GM12878 (cell line): ENCODE data around the gene NRXN3. TPM values are rescaled to one million over a fixed set of nuclear protein-coding genes. Genes with fewer than 3 reads are reported as not detected.

Source experiments
- ATAC-seq: fragments of 200-7000 bp; cut with Tn5 transposase; 3 replicates; pipeline ENCODE4 v1.9.1; 2020; ENCODE audit warnings: mild to moderate bottlenecking, moderate library complexity
- BruUV-seq: library from RNA; stranded (reverse); fragments of 400-500 nt; replicated peaks from 2 replicates; lab custom pipeline; 2021; lab: Mats Ljungman, UMichigan
- CTCF ChIA-PET: fragments of 300-600 bp; sonication (Branson Sonifier 250); formaldehyde crosslinking; extraction: SDS; loops from one replicate; lab custom pipeline; 2021; ENCODE audit warnings: inconsistent platforms; lab: Yijun Ruan, JAX
- POLR2A ChIA-PET: fragments of 350-600 bp; formaldehyde crosslinking; extraction: SDS; loops from one replicate; lab custom pipeline; 2021; ENCODE audit warnings: inconsistent platforms; lab: Charles Lee
- RAD21 ChIA-PET: fragments of 300-600 bp; sonication (Branson Sonifier 250); formaldehyde crosslinking; loops from one replicate; lab custom pipeline; 2023; ENCODE audit warnings: antibody characterized with exemption; ENCODE audit not compliant: unreplicated experiment; lab: Charles Lee
- SMC1A ChIA-PET: fragments of 300-600 bp; sonication (Branson Sonifier 250); formaldehyde crosslinking; loops from one replicate; lab custom pipeline; 2023; ENCODE audit not compliant: unreplicated experiment, uncharacterized antibody; lab: Charles Lee
- DNase-seq: peaks from one replicate; pipeline ENCODE4 v3.0.0-alpha.2; 2011; ENCODE audit warnings: low read depth, low spot score
- FAIRE-seq: peaks from 3 replicates; lab custom pipeline; 2011; peaks lifted over from hg19 to GRCh38; lab: Jason Lieb, UNC
- H2AFZ ChIP-seq: 2 replicates; pipeline ENCODE4 v1.6.0; 2011; ENCODE audit warnings: low read depth, low read length, control low read depth; ENCODE audit not compliant: control insufficient read depth
- H3K27ac ChIP-seq: 2 replicates; pipeline ENCODE4 v1.5.1; 2011; ENCODE audit warnings: control low read depth; ENCODE audit not compliant: control insufficient read depth, insufficient read depth
- H3K27me3 ChIP-seq, 2 experiments: replicated peaks in 1 of 2; 2 replicates each; pipeline versions ENCODE4 v1.6.0 to v1.6.1; 2011; ENCODE audit warnings: low read length in 1 of 2; ENCODE audit not compliant: control insufficient read depth in 2 of 2, insufficient read depth in 2 of 2
- H3K36me3 ChIP-seq, 2 experiments: 2 replicates each; pipeline ENCODE4 v1.5.1; 2011; ENCODE audit warnings: low read length in 1 of 2; ENCODE audit not compliant: control insufficient read depth in 2 of 2, insufficient read depth in 2 of 2
- H3K4me1 ChIP-seq: 2 replicates; pipeline ENCODE4 v1.6.1; 2011; ENCODE audit warnings: mild to moderate bottlenecking, low read length, moderate library complexity, mixed read lengths; ENCODE audit not compliant: control insufficient read depth, insufficient read depth
- H3K4me2 ChIP-seq: 2 replicates; pipeline ENCODE4 v1.6.0; 2011; ENCODE audit warnings: control low read depth; ENCODE audit not compliant: control insufficient read depth, insufficient read depth
- H3K4me3 ChIP-seq: fragments of 200-600 bp; sonication (generic); 2 replicates; pipeline ENCODE4 v1.5.1; 2016
- H3K79me2 ChIP-seq: 2 replicates; pipeline ENCODE4 v1.6.0; 2011; ENCODE audit warnings: low read length; ENCODE audit not compliant: control insufficient read depth, insufficient read depth
- H3K9ac ChIP-seq: 2 replicates; pipeline ENCODE4 v1.8.0; 2011; ENCODE audit warnings: low read length, control low read depth, mixed read lengths; ENCODE audit not compliant: control insufficient read depth, insufficient read depth
- H3K9me3 ChIP-seq: replicated peaks from 3 replicates; pipeline ENCODE4 v1.5.1; 2011; ENCODE audit warnings: mild to moderate bottlenecking, low read length; ENCODE audit not compliant: control insufficient read depth, insufficient read depth
- H4K20me1 ChIP-seq: 2 replicates; pipeline ENCODE4 v1.6.0; 2011; ENCODE audit not compliant: control insufficient read depth, insufficient read depth
- CBX3 ChIP-seq: fragments of 200-600 bp; sonication (generic); IDR thresholded peaks from 2 replicates; pipeline ENCODE4 v1.6.1; 2016; ENCODE audit warnings: low read depth, borderline replicate concordance
- CREB1 ChIP-seq: IDR thresholded peaks from 2 replicates; pipeline ENCODE4 v1.6.1; 2012; ENCODE audit warnings: low read depth, mild to moderate bottlenecking, inconsistent platforms
- MYB ChIP-seq: fragments of 150-350 bp; IDR thresholded peaks from 2 replicates; pipeline ENCODE4 v1.6.1; 2014; ENCODE audit warnings: mild to moderate bottlenecking, low read depth, low read length, borderline replicate concordance
- MYC ChIP-seq: IDR thresholded peaks from 2 replicates; pipeline ENCODE4 v1.6.1; 2011; ENCODE audit warnings: mild to moderate bottlenecking, low read length, moderate library complexity, inconsistent platforms; ENCODE audit not compliant: insufficient read depth, insufficient replicate concordance, insufficient read length, severe bottlenecking
- POLR2AphosphoS5 ChIP-seq: IDR thresholded peaks from 2 replicates; pipeline ENCODE4 v1.6.1; 2011; ENCODE audit warnings: mild to moderate bottlenecking, low read length, inconsistent platforms
- RELA ChIP-seq: fragments of 450-650 bp; IDR thresholded peaks from 2 replicates; pipeline ENCODE4 v1.8.0; 2014; ENCODE audit warnings: borderline replicate concordance; ENCODE audit not compliant: partially characterized antibody
- RFX5 ChIP-seq: IDR thresholded peaks from 2 replicates; pipeline ENCODE4 v1.6.1; 2011; ENCODE audit warnings: low read depth, low read length, improper control_type of control experiment
- SRF ChIP-seq, 2 experiments: IDR thresholded peaks; 2 replicates each; pipeline ENCODE4 v1.6.1; 2011; ENCODE audit warnings: low read depth in 2 of 2, low read length in 2 of 2, mild to moderate bottlenecking in 1 of 2, moderate library complexity in 1 of 2
- TBL1XR1 ChIP-seq: IDR thresholded peaks from 2 replicates; pipeline ENCODE4 v1.6.1; 2012; ENCODE audit warnings: low read depth, low read length, improper control_type of control experiment
- WGBS: methylation state at CpG from one replicate; pipeline ENCODE4 v1.1.6; 2016; ENCODE audit warnings: low lambda C conversion rate; ENCODE audit not compliant: insufficient replicate concordance, insufficient coverage; ENCODE audit errors: missing lambda C conversion rate; 5-methylcytosine and 5-hydroxymethylcytosine counted together
- in situ Hi-C: fragments of 300-500 bp; cut with MboI; formaldehyde crosslinking; loops from 9 replicates; pipeline ENCODE4 v1.14.3; 2018; ENCODE audit warnings: mixed read lengths
- intact Hi-C: fragments of 100-400 bp; cut with micrococcal nuclease; formaldehyde crosslinking; loops from one replicate; pipeline ENCODE4 v1.14.2; 2022; ENCODE audit not compliant: unreplicated experiment
- polyA plus RNA-seq, 11 experiments: library from polyadenylated mRNA; depleted of rRNA in 4 of 11; unstranded in 6 of 11; stranded (reverse) in 5 of 11; fragments of >200 nt; fragmentation: Nextera tagmentation in 4 of 11; fragmentation: Illumina TruSeq in 1 of 11; extraction: Ambion mirVana in 4 of 11; extraction: Trizol in 1 of 11; gene quantifications; 1 replicate in 1 of 11; 2 replicates in 10 of 11; pipeline versions ENCODE4 v1.2.1 to v1.2.3, GENCODE V29; 2011 to 2016; ENCODE audit warnings: inconsistent platforms in 2 of 11, missing spikeins in 2 of 11, low read depth in 1 of 11
- total RNA-seq, 4 experiments: library from RNA; depleted of rRNA in 3 of 4; stranded (reverse); fragments of >200 nt in 3 of 4; fragmentation: Illumina TruSeq in 1 of 4; extraction: Trizol in 1 of 4; gene quantifications; 2 replicates each; pipeline versions ENCODE4 v1.2.1 to v1.2.3, GENCODE V29; 2013 to 2021
- TF ChIP-seq, protein P1 (sequence below): fragments of 450-650 bp; IDR thresholded peaks from 2 replicates; pipeline ENCODE4 v1.6.1; 2018; ENCODE audit warnings: borderline replicate concordance, mild to moderate bottlenecking; ENCODE audit not compliant: partially characterized antibody
- TF ChIP-seq, protein P2 (sequence below): IDR thresholded peaks from 2 replicates; pipeline ENCODE4 v1.6.1; 2012; ENCODE audit warnings: low read depth, low read length, improper control_type of control experiment
- TF ChIP-seq, protein P3 (sequence below): fragments of 450-650 bp; conservative IDR thresholded peaks from 2 replicates; pipeline ENCODE4 v1.6.1; 2017; ENCODE audit warnings: mild to moderate bottlenecking, moderate library complexity

Gene NRXN3
- total and polyA plus RNA-seq, 10 of the 15 experiments (the other 5 are each of a cell fraction or from before 2014, with no cell fraction given) = 0.52 to 3.3 (median 1.4) TPM

GRCh38 chr14:78195431-78195830 lies 25.3 kb downstream of the NRXN3 start (continued):
- TF ChIP-seq, protein P1, sequence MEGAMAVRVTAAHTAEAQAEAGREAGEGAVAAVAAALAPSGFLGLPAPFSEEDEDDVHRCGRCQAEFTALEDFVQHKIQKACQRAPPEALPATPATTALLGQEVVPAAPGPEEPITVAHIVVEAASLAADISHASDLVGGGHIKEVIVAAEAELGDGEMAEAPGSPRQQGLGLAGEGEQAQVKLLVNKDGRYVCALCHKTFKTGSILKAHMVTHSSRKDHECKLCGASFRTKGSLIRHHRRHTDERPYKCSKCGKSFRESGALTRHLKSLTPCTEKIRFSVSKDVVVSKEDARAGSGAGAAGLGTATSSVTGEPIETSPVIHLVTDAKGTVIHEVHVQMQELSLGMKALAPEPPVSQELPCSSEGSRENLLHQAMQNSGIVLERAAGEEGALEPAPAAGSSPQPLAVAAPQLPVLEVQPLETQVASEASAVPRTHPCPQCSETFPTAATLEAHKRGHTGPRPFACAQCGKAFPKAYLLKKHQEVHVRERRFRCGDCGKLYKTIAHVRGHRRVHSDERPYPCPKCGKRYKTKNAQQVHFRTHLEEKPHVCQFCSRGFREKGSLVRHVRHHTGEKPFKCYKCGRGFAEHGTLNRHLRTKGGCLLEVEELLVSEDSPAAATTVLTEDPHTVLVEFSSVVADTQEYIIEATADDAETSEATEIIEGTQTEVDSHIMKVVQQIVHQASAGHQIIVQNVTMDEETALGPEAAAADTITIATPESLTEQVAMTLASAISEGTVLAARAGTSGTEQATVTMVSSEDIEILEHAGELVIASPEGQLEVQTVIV = no peak
- TF ChIP-seq RELA (no peak), CREB1 (no peak), MYC (no peak)

DNA sequence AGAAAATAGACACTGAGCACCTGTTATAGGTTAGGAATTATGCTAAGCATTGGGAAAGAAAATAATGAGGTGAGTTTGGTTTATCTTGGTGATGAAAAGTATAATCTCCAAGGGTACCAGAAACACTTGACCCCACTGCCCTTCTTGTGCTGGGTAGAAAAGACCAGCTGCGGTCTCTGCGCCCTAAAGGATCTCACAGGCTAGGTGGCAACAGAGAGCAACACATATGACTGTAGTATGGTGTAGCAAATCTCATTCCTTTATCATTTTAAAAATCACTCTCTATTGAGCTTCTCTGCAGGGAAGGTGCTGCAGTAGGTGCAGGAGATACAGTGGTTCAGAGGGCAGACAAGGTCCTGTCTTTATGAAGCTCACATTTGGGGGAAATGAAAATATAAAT lies 26.1 kb downstream of the NRXN3 start:
- Histone ChIP-seq H3K79me2 (no peaks in the 10 kb centered on the region), H3K4me2 (no peak overlapping the region), H2AFZ (no peak overlapping the region), H3K9ac (no peak overlapping the region), H3K27ac (no peak overlapping the region), H3K4me3 (no peak overlapping the region), H3K36me3 (no peaks in the 10 kb centered on the region), H3K9me3 (no peaks in the 10 kb centered on the region), H3K4me1 (no peaks in the 10 kb centered on the region), H4K20me1 (no peaks in the 10 kb centered on the region), H3K27me3 (no peaks in the 10 kb centered on the region; a peak in 2 of 4 replicates)
- 70% methylated on average over 2 of the region's 2 CpGs for WGBS
- DNase-seq = no peak
- no peak for ATAC-seq
- POLR2A ChIA-PET = no interaction called here
- no peak for FAIRE-seq
- no TSS peak for BruUV-seq
- intact Hi-C loops (no loop called here), in situ Hi-C loops (no loop called here)
- TF ChIP-seq POLR2AphosphoS5 (no peak), RFX5 (no peak), MYB (no peak), CBX3 (no peak), TBL1XR1 (no peak), SRF (IDR thresholded peaks at IDR 0.05; ENCODE audit: low read depth in 2 of 2, low read length in 2 of 2) (no peak)
- TF ChIP-seq, protein P2, sequence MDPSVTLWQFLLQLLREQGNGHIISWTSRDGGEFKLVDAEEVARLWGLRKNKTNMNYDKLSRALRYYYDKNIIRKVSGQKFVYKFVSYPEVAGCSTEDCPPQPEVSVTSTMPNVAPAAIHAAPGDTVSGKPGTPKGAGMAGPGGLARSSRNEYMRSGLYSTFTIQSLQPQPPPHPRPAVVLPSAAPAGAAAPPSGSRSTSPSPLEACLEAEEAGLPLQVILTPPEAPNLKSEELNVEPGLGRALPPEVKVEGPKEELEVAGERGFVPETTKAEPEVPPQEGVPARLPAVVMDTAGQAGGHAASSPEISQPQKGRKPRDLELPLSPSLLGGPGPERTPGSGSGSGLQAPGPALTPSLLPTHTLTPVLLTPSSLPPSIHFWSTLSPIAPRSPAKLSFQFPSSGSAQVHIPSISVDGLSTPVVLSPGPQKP = no peak
- TF ChIP-seq, protein P3, sequence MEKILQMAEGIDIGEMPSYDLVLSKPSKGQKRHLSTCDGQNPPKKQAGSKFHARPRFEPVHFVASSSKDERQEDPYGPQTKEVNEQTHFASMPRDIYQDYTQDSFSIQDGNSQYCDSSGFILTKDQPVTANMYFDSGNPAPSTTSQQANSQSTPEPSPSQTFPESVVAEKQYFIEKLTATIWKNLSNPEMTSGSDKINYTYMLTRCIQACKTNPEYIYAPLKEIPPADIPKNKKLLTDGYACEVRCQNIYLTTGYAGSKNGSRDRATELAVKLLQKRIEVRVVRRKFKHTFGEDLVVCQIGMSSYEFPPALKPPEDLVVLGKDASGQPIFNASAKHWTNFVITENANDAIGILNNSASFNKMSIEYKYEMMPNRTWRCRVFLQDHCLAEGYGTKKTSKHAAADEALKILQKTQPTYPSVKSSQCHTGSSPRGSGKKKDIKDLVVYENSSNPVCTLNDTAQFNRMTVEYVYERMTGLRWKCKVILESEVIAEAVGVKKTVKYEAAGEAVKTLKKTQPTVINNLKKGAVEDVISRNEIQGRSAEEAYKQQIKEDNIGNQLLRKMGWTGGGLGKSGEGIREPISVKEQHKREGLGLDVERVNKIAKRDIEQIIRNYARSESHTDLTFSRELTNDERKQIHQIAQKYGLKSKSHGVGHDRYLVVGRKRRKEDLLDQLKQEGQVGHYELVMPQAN = no peak
- SMC1A ChIA-PET = interaction anchor here (0.6 kb wide), 1 partner anchor 20 kb away, joined by 4 read pairs; no protein-coding TSS in a partner anchor
- CTCF ChIA-PET = no interaction called here
- RAD21 ChIA-PET = no interaction called here
